GM12878 (cell line): ENCODE results near the gene CROCC. TPM values are rescaled to one million over a fixed set of nuclear protein-coding genes. Genes with fewer than 3 reads are reported as not detected.
"Not testable (repeated sequence)": the region's sequence is repeated elsewhere in the genome, so short reads cannot be mapped to it uniquely, and the experiment has no call there.

Source experiments
- ATAC-seq: fragments of 200-7000 bp; cut with Tn5 transposase; 3 replicates; pipeline ENCODE4 v1.9.1; 2020; ENCODE audit warnings: mild to moderate bottlenecking, moderate library complexity
- BruUV-seq: library from RNA; stranded (reverse); fragments of 400-500 nt; replicated peaks from 2 replicates; lab custom pipeline; 2021; lab: Mats Ljungman, UMichigan
- CTCF ChIA-PET: fragments of 300-600 bp; sonication (Branson Sonifier 250); formaldehyde crosslinking; extraction: SDS; loops from one replicate; lab custom pipeline; 2021; ENCODE audit warnings: inconsistent platforms; lab: Yijun Ruan, JAX
- POLR2A ChIA-PET: fragments of 350-600 bp; formaldehyde crosslinking; extraction: SDS; loops from one replicate; lab custom pipeline; 2021; ENCODE audit warnings: inconsistent platforms; lab: Charles Lee
- RAD21 ChIA-PET: fragments of 300-600 bp; sonication (Branson Sonifier 250); formaldehyde crosslinking; loops from one replicate; lab custom pipeline; 2023; ENCODE audit warnings: antibody characterized with exemption; ENCODE audit not compliant: unreplicated experiment; lab: Charles Lee
- SMC1A ChIA-PET: fragments of 300-600 bp; sonication (Branson Sonifier 250); formaldehyde crosslinking; loops from one replicate; lab custom pipeline; 2023; ENCODE audit not compliant: unreplicated experiment, uncharacterized antibody; lab: Charles Lee
- DNase-seq: peaks from one replicate; pipeline ENCODE4 v3.0.0-alpha.2; 2011; ENCODE audit warnings: low read depth, low spot score
- FAIRE-seq: peaks from 3 replicates; lab custom pipeline; 2011; peaks lifted over from hg19 to GRCh38; lab: Jason Lieb, UNC
- H2AFZ ChIP-seq: 2 replicates; pipeline ENCODE4 v1.6.0; 2011; ENCODE audit warnings: low read depth, low read length, control low read depth; ENCODE audit not compliant: control insufficient read depth
- H3K27ac ChIP-seq: 2 replicates; pipeline ENCODE4 v1.5.1; 2011; ENCODE audit warnings: control low read depth; ENCODE audit not compliant: control insufficient read depth, insufficient read depth
- H3K27me3 ChIP-seq, 2 experiments: replicated peaks in 1 of 2; 2 replicates each; pipeline versions ENCODE4 v1.6.0 to v1.6.1; 2011; ENCODE audit warnings: low read length in 1 of 2; ENCODE audit not compliant: control insufficient read depth in 2 of 2, insufficient read depth in 2 of 2
- H3K36me3 ChIP-seq, 2 experiments: 2 replicates each; pipeline ENCODE4 v1.5.1; 2011; ENCODE audit warnings: low read length in 1 of 2; ENCODE audit not compliant: control insufficient read depth in 2 of 2, insufficient read depth in 2 of 2
- H3K4me1 ChIP-seq: 2 replicates; pipeline ENCODE4 v1.6.1; 2011; ENCODE audit warnings: mild to moderate bottlenecking, low read length, moderate library complexity, mixed read lengths; ENCODE audit not compliant: control insufficient read depth, insufficient read depth
- H3K4me2 ChIP-seq: 2 replicates; pipeline ENCODE4 v1.6.0; 2011; ENCODE audit warnings: control low read depth; ENCODE audit not compliant: control insufficient read depth, insufficient read depth
- H3K4me3 ChIP-seq: fragments of 200-600 bp; sonication (generic); 2 replicates; pipeline ENCODE4 v1.5.1; 2016
- H3K79me2 ChIP-seq: 2 replicates; pipeline ENCODE4 v1.6.0; 2011; ENCODE audit warnings: low read length; ENCODE audit not compliant: control insufficient read depth, insufficient read depth
- H3K9ac ChIP-seq: 2 replicates; pipeline ENCODE4 v1.8.0; 2011; ENCODE audit warnings: low read length, control low read depth, mixed read lengths; ENCODE audit not compliant: control insufficient read depth, insufficient read depth
- H3K9me3 ChIP-seq: replicated peaks from 3 replicates; pipeline ENCODE4 v1.5.1; 2011; ENCODE audit warnings: mild to moderate bottlenecking, low read length; ENCODE audit not compliant: control insufficient read depth, insufficient read depth
- H4K20me1 ChIP-seq: 2 replicates; pipeline ENCODE4 v1.6.0; 2011; ENCODE audit not compliant: control insufficient read depth, insufficient read depth
- HDAC2 ChIP-seq: fragments of 200-600 bp; sonication (generic); IDR thresholded peaks from 2 replicates; pipeline ENCODE4 v1.6.1; 2017
- STAT1 ChIP-seq: fragments of 450-650 bp; conservative IDR thresholded peaks from 2 replicates; pipeline ENCODE4 v1.6.1; 2014; ENCODE audit warnings: antibody characterized with exemption, mild to moderate bottlenecking
- WGBS: methylation state at CpG from one replicate; pipeline ENCODE4 v1.1.6; 2016; ENCODE audit warnings: low lambda C conversion rate; ENCODE audit not compliant: insufficient replicate concordance, insufficient coverage; ENCODE audit errors: missing lambda C conversion rate; 5-methylcytosine and 5-hydroxymethylcytosine counted together
- in situ Hi-C: fragments of 300-500 bp; cut with MboI; formaldehyde crosslinking; loops from 9 replicates; pipeline ENCODE4 v1.14.3; 2018; ENCODE audit warnings: mixed read lengths
- intact Hi-C: fragments of 100-400 bp; cut with micrococcal nuclease; formaldehyde crosslinking; loops from one replicate; pipeline ENCODE4 v1.14.2; 2022; ENCODE audit not compliant: unreplicated experiment
- polyA plus RNA-seq, 11 experiments: library from polyadenylated mRNA; depleted of rRNA in 4 of 11; unstranded in 6 of 11; stranded (reverse) in 5 of 11; fragments of >200 nt; fragmentation: Nextera tagmentation in 4 of 11; fragmentation: Illumina TruSeq in 1 of 11; extraction: Ambion mirVana in 4 of 11; extraction: Trizol in 1 of 11; gene quantifications; 1 replicate in 1 of 11; 2 replicates in 10 of 11; pipeline versions ENCODE4 v1.2.1 to v1.2.3, GENCODE V29; 2011 to 2016; ENCODE audit warnings: inconsistent platforms in 2 of 11, missing spikeins in 2 of 11, low read depth in 1 of 11
- total RNA-seq, 4 experiments: library from RNA; depleted of rRNA in 3 of 4; stranded (reverse); fragments of >200 nt in 3 of 4; fragmentation: Illumina TruSeq in 1 of 4; extraction: Trizol in 1 of 4; gene quantifications; 2 replicates each; pipeline versions ENCODE4 v1.2.1 to v1.2.3, GENCODE V29; 2013 to 2021
- TF ChIP-seq, protein P1 (sequence below): IDR thresholded peaks from 2 replicates; pipeline ENCODE4 v1.6.1; 2012; ENCODE audit warnings: improper control_type of control experiment, low read depth, low read length; ENCODE audit not compliant: insufficient replicate concordance
- TF ChIP-seq, protein P2 (sequence below): IDR thresholded peaks from 2 replicates; pipeline ENCODE4 v1.6.1; 2011; ENCODE audit warnings: low read depth, mild to moderate bottlenecking, low read length, moderate library complexity, borderline replicate concordance; ENCODE audit errors: extremely low read depth

CROCC gene
- total and polyA plus RNA-seq, 10 of the 15 experiments (the other 5 are each of a cell fraction or from before 2014, with no cell fraction given): 0.04 to 5.5 (median 2.3) TPM

- H3K36me3 ChIP-seq: no peaks in the 10 kb centered on the region
- H4K20me1 ChIP-seq: no peaks in the 10 kb centered on the region
- no peak overlapping the region for H3K4me3 ChIP-seq
- RAD21 ChIA-PET: no interaction called here
- POLR2A ChIA-PET: no interaction called here
- BruUV-seq: no TSS peak
- no peak overlapping the region for H3K4me2 ChIP-seq
- CTCF ChIA-PET: no interaction called here
- H3K79me2 ChIP-seq: no peaks in the 10 kb centered on the region
- no peak for ATAC-seq
- no peaks in the 10 kb centered on the region for H3K4me1 ChIP-seq
- no peaks in the 10 kb centered on the region for H3K9me3 ChIP-seq
- SMC1A ChIA-PET: interaction anchor here (2.2 kb wide), 1 partner anchor 102 kb away, joined by 5 read pairs; no protein-coding TSS in a partner anchor
- in situ Hi-C loops (loop anchor here (10.0 kb wide), 1 partner anchor 291 kb away; no protein-coding TSS in a partner anchor), intact Hi-C loops (no loop called here)
- no peaks in the 10 kb centered on the region for H3K27me3 ChIP-seq
- no peak overlapping the region for H3K9ac ChIP-seq
- TF ChIP-seq, protein P1, sequence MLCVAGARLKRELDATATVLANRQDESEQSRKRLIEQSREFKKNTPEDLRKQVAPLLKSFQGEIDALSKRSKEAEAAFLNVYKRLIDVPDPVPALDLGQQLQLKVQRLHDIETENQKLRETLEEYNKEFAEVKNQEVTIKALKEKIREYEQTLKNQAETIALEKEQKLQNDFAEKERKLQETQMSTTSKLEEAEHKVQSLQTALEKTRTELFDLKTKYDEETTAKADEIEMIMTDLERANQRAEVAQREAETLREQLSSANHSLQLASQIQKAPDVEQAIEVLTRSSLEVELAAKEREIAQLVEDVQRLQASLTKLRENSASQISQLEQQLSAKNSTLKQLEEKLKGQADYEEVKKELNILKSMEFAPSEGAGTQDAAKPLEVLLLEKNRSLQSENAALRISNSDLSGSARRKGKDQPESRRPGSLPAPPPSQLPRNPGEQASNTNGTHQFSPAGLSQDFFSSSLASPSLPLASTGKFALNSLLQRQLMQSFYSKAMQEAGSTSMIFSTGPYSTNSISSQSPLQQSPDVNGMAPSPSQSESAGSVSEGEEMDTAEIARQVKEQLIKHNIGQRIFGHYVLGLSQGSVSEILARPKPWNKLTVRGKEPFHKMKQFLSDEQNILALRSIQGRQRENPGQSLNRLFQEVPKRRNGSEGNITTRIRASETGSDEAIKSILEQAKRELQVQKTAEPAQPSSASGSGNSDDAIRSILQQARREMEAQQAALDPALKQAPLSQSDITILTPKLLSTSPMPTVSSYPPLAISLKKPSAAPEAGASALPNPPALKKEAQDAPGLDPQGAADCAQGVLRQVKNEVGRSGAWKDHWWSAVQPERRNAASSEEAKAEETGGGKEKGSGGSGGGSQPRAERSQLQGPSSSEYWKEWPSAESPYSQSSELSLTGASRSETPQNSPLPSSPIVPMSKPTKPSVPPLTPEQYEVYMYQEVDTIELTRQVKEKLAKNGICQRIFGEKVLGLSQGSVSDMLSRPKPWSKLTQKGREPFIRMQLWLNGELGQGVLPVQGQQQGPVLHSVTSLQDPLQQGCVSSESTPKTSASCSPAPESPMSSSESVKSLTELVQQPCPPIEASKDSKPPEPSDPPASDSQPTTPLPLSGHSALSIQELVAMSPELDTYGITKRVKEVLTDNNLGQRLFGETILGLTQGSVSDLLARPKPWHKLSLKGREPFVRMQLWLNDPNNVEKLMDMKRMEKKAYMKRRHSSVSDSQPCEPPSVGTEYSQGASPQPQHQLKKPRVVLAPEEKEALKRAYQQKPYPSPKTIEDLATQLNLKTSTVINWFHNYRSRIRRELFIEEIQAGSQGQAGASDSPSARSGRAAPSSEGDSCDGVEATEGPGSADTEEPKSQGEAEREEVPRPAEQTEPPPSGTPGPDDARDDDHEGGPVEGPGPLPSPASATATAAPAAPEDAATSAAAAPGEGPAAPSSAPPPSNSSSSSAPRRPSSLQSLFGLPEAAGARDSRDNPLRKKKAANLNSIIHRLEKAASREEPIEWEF: no peak
- TF ChIP-seq STAT1 (no peak), HDAC2 (no peak)
- TF ChIP-seq, protein P2, sequence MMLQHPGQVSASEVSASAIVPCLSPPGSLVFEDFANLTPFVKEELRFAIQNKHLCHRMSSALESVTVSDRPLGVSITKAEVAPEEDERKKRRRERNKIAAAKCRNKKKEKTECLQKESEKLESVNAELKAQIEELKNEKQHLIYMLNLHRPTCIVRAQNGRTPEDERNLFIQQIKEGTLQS: no peak
- H2AFZ ChIP-seq: no peak overlapping the region
- H3K27ac ChIP-seq: no peak overlapping the region
- FAIRE-seq: no peak
- WGBS: 81% methylated on average over 19 of the region's 19 CpGs
- DNase-seq: no peak
These were observed 22.3 kb downstream of the CROCC start for GRCh38 chr1:16944038-16944437.

DNA sequence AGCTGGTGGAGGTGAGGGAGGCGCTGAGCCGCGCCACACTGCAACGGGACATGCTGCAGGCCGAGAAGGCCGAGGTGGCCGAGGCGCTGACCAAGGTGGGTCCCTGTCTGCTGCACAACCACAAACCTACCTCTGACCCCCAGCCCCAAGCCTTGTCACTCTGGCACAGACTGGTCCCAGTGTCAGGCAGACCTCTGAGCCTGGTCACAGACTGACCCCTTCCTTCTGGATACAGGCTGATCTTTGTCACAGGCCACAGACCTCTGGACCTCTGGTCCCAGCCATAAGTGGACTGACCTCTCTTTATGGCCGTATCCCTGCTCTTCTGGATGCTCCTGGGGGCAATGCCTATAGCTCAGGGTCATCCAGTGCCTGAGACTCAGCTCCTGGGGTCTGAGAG, 23.8 kb downstream of the CROCC start:
- H3K27me3 ChIP-seq, DNase-seq, intact Hi-C loops, H3K4me1 ChIP-seq, H3K9me3 ChIP-seq, H3K4me3 ChIP-seq, ATAC-seq, CTCF ChIA-PET, BruUV-seq, H4K20me1 ChIP-seq, H3K79me2 ChIP-seq, H2AFZ ChIP-seq, H3K27ac ChIP-seq, H3K4me2 ChIP-seq, POLR2A ChIA-PET, RAD21 ChIA-PET, H3K9ac ChIP-seq, H3K36me3 ChIP-seq: not testable (repeated sequence)
- SMC1A ChIA-PET: interaction anchor here (2.2 kb wide), 1 partner anchor 100 kb away, joined by 5 read pairs; no protein-coding TSS in a partner anchor
- in situ Hi-C loops: loop anchor here (10.0 kb wide), 1 partner anchor 289 kb away; no protein-coding TSS in a partner anchor
- WGBS: 43% methylated on average over 8 of the region's 9 CpGs
- peak; percentile 18 for FAIRE-seq
